ENCODE measurements around the gene MMGT1. TPM values are rescaled to one million over a fixed set of nuclear protein-coding genes. Genes with fewer than 3 reads are reported as not detected.

The MMGT1 gene
- total and polyA plus RNA-seq, 12 donors = 1.4 to 23.5 (median 13.2) TPM

GRCh38 chrX:135975421-135975820 is 1.6 kb upstream of the MMGT1 start:
- TF ChIP-seq, protein P1, sequence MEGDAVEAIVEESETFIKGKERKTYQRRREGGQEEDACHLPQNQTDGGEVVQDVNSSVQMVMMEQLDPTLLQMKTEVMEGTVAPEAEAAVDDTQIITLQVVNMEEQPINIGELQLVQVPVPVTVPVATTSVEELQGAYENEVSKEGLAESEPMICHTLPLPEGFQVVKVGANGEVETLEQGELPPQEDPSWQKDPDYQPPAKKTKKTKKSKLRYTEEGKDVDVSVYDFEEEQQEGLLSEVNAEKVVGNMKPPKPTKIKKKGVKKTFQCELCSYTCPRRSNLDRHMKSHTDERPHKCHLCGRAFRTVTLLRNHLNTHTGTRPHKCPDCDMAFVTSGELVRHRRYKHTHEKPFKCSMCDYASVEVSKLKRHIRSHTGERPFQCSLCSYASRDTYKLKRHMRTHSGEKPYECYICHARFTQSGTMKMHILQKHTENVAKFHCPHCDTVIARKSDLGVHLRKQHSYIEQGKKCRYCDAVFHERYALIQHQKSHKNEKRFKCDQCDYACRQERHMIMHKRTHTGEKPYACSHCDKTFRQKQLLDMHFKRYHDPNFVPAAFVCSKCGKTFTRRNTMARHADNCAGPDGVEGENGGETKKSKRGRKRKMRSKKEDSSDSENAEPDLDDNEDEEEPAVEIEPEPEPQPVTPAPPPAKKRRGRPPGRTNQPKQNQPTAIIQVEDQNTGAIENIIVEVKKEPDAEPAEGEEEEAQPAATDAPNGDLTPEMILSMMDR (IDR thresholded peaks at IDR 0.05) = no peak
- Histone ChIP-seq H3K27ac (no peak overlapping the region), H3K36me3 (replicated peaks in 1 of 2) (no peaks in the 10 kb centered on the region), H3K4me3 (no peak overlapping the region), H3K27me3 (no peaks in the 10 kb centered on the region), H3K9me3 (replicated peaks in 1 of 3) (no peaks in the 10 kb centered on the region), H3K4me1 (replicated peaks in 1 of 2) (peaks cover 0 to 9% of the 10 kb centered on the region in 2 donors)
- intact Hi-C loops (cut with DNase I) = no loop called here
- DNase-seq = no peak
- 75 to 95% (median 87%) methylated on average over 1 of the region's 1 CpG for WGBS, 4 donors

DNA sequence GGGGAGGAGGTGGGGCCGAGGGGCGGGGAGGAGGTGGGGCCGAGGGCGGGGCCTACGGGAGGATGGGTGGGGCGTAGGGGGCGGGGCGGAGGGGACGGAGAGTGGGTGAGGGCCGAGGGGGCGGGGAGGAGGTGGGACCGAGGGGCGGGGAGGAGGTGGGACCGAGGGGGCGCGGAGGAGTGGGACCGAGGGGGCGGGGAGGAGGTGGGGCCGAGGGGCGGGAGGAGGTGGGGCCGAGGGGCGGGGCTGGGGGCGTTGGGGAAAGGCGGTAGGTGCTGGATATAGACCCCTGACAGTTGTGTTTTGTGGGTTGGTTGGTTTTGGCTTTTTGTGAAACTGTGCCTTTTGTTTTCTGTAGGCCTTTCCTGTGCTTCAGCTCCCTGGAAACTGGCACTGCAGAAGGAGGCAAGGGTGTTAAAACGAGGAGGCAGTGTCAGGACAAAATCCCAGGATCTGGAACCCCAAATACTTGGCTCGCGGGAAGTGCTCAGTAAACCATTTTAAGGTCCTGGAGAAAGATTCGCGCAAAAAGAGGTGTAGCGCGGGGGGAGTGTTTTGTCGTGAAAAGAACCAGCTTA is 580 bp upstream of the MMGT1 start:
- TF ChIP-seq, protein P1 (IDR thresholded peaks at IDR 0.05) = no peak
- no peak for TF ChIP-seq POLR2A (IDR thresholded peaks at IDR 0.05)
- H3K27me3 ChIP-seq = no peaks in the 10 kb centered on the region
- peaks cover 0 to 9% of the 10 kb centered on the region in 2 donors for H3K4me1 ChIP-seq (replicated peaks in 1 of 2)
- peak overlapping the region in 1 of 4 donors; percentile 50 for H3K4me3 ChIP-seq
- 3 to 52% (median 17%) methylated on average over 8 to 25 of the region's 32 CpGs for WGBS, 4 donors
- peak in 6 of 7 donors; percentile 75 to 84 (median 81) for DNase-seq
- H3K36me3 ChIP-seq (replicated peaks in 1 of 2) = no peaks in the 10 kb centered on the region
- H3K9me3 ChIP-seq (replicated peaks in 1 of 3) = no peaks in the 10 kb centered on the region
- H3K27ac ChIP-seq = peak overlapping the region in 2 of 5 donors; percentile 26 to 56
- intact Hi-C loops (cut with DNase I) = no loop called here

- intact Hi-C loops (cut with DNase I) = no loop called here
- Histone ChIP-seq H3K27me3 (no peaks in the 10 kb centered on the region), H3K4me1 (replicated peaks in 1 of 2) (peaks cover 0 to 9% of the 10 kb centered on the region in 2 donors), H3K9me3 (replicated peaks in 1 of 3) (no peaks in the 10 kb centered on the region), H3K4me3 (peak overlapping the region in 3 of 4 donors; percentile 48 to 65 (median 60)), H3K27ac (peak overlapping the region; percentile 79 to 91 (median 89)), H3K36me3 (replicated peaks in 1 of 2) (no peaks in the 10 kb centered on the region)
- DNase-seq = peak in 4 of 7 donors; percentile 11 to 50 (median 17)
- TF ChIP-seq POLR2A (IDR thresholded peaks at IDR 0.05) = no peak
- TF ChIP-seq, protein P1 (IDR thresholded peaks at IDR 0.05) = no peak
- WGBS, 4 donors = 1 to 49% (median 18%) methylated on average over 9 to 10 of the region's 10 CpGs
These were observed 702 bp downstream of the MMGT1 start for GRCh38 chrX:135973025-135973547.

GRCh38 chrX:135951291-135951690 is 22.5 kb downstream of the MMGT1 start:
- no peak for DNase-seq
- intact Hi-C loops (cut with DNase I) = no loop called here
- H3K36me3 ChIP-seq (replicated peaks in 1 of 2) = no peaks in the 10 kb centered on the region
- H3K9me3 ChIP-seq (replicated peaks in 1 of 3) = no peaks in the 10 kb centered on the region
- TF ChIP-seq, protein P1 (IDR thresholded peaks at IDR 0.05) = no peak
- no peak for TF ChIP-seq POLR2A (IDR thresholded peaks at IDR 0.05)
- WGBS, 4 donors = 66 to 84% (median 74%) methylated on average over 4 of the region's 4 CpGs
- H3K4me3 ChIP-seq = no peak overlapping the region
- no peaks in the 10 kb centered on the region for H3K27me3 ChIP-seq
- no peaks in the 10 kb centered on the region for H3K4me1 ChIP-seq (replicated peaks in 1 of 2)
- H3K27ac ChIP-seq = no peak overlapping the region
